ENCODE measurements around the gene DTHD1.

DNA sequence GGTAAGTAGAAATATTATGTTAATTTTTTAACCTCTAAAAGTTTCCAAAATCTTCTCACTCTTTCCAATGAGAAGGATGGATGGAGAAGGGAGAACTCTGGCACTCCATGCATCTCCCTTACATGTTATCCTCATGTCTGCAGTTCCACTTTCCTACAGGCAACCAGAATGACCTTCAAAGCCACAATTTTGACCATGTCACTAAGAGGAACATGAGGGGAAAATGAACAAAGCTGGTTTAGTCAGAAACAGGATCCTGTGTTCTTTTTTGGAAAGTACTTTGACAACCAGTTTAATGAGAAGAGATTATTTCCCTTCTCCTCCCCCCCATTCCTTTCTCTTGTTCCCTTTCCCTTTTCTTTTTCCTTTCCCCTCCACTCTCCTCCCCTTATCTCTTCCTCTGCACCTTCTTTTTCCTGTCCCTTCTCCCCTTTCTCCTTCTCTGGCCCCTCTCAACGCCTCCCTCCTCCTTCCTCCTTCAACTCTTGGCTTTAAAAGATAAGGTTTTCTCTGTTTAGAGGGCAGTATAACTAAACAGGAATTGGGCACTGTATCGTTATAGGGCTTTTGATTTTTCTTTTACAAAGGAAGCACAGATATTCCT, 42.5 kb downstream of the DTHD1 start:
- TF ChIP-seq, protein P1, sequence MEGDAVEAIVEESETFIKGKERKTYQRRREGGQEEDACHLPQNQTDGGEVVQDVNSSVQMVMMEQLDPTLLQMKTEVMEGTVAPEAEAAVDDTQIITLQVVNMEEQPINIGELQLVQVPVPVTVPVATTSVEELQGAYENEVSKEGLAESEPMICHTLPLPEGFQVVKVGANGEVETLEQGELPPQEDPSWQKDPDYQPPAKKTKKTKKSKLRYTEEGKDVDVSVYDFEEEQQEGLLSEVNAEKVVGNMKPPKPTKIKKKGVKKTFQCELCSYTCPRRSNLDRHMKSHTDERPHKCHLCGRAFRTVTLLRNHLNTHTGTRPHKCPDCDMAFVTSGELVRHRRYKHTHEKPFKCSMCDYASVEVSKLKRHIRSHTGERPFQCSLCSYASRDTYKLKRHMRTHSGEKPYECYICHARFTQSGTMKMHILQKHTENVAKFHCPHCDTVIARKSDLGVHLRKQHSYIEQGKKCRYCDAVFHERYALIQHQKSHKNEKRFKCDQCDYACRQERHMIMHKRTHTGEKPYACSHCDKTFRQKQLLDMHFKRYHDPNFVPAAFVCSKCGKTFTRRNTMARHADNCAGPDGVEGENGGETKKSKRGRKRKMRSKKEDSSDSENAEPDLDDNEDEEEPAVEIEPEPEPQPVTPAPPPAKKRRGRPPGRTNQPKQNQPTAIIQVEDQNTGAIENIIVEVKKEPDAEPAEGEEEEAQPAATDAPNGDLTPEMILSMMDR (IDR thresholded peaks at IDR 0.05), result no peak
- no peak for TF ChIP-seq POLR2A (IDR thresholded peaks at IDR 0.05)
